Gastroesophageal sphincter (tissue), 4 donors: ENCODE data around the gene TNNC2. TPM values are rescaled to one million over a fixed set of nuclear protein-coding genes. Genes with fewer than 3 reads are reported as not detected.

ENCODE experiments used
- ATAC-seq: fragments of 150-250 bp; one replicate; pipeline ENCODE4 v1.9.1; 2016; ENCODE audit warnings: mild to moderate bottlenecking, moderate library complexity
- H3K27ac ChIP-seq, 4 donors: fragments of 200-600 bp; sonication (generic) in 3 of 4; 1 replicate in 3 of 4; 2 replicates in 1 of 4; pipeline ENCODE4 v1.5.1; 2016 to 2019
- H3K27me3 ChIP-seq: fragments of 200-600 bp; sonication (generic); one replicate; pipeline ENCODE4 v1.5.1; 2019
- H3K36me3 ChIP-seq, 2 donors: fragments of 200-600 bp; sonication (generic); one replicate each; pipeline ENCODE4 v1.5.1; 2019; ENCODE audit warnings: control low read depth in 1 of 2
- H3K4me1 ChIP-seq, 3 donors: fragments of 200-600 bp; sonication (generic); 1 replicate in 2 of 3; 2 replicates in 1 of 3; pipeline ENCODE4 v1.5.1; 2016 to 2019; ENCODE audit warnings: control low read depth in 2 of 3
- H3K4me3 ChIP-seq, 2 donors: fragments of 200-600 bp; sonication (generic); one replicate each; pipeline ENCODE4 v1.5.1; 2019; ENCODE audit warnings: mild to moderate bottlenecking in 1 of 2, moderate library complexity in 1 of 2
- H3K9me3 ChIP-seq, 3 donors: fragments of 200-600 bp; sonication (generic); one replicate each; pipeline ENCODE4 v1.5.1; 2017 to 2019; ENCODE audit warnings: control low read depth in 2 of 3
- CTCF ChIP-seq, 4 experiments: fragments of 200-600 bp in 2 of 4; fragments of 450-650 bp in 2 of 4; sonication (generic) in 1 of 4; IDR thresholded peaks; one replicate each; pipeline ENCODE4 v1.5.1; 2017 to 2019; ENCODE audit warnings: antibody characterized with exemption in 4 of 4, mild to moderate bottlenecking in 2 of 4, moderate library complexity in 2 of 4
- EP300 ChIP-seq: sonication (generic); formaldehyde crosslinking; IDR thresholded peaks from one replicate; pipeline ENCODE4 v1.6.1; 2017; ENCODE audit warnings: antibody characterized with exemption, mild to moderate bottlenecking
- POLR2A ChIP-seq, 2 donors: fragments of 450-650 bp; IDR thresholded peaks; one replicate each; pipeline ENCODE4 v1.6.1; 2017; ENCODE audit warnings: antibody characterized with exemption in 2 of 2, mild to moderate bottlenecking in 2 of 2, moderate library complexity in 1 of 2
- POLR2AphosphoS5 ChIP-seq: sonication (generic); formaldehyde crosslinking; IDR thresholded peaks from one replicate; pipeline ENCODE4 v1.6.1; 2017; ENCODE audit warnings: antibody characterized with exemption
- WGBS, 2 donors: methylation state at CpG; one replicate each; pipeline ENCODE4 v1.1.5; 2018; ENCODE audit warnings: low coverage in 1 of 2; 5-methylcytosine and 5-hydroxymethylcytosine counted together
- total RNA-seq, 4 donors: library from RNA; depleted of rRNA; stranded (reverse); fragments of >200 nt; gene quantifications; one replicate each; pipeline ENCODE4 v1.1.0, GENCODE V29; 2016

The TNNC2 gene
- total RNA-seq, 4 donors from 2014 or later, result 1.0 to 6.3 (median 1.3) TPM; not detected in 1

GRCh38 chr20:45867819-45868176 is 40.7 kb upstream of the TNNC2 start:
- peak overlapping the region in 2 of 4 donors; percentile 1 to 29 for H3K27ac ChIP-seq
- TF ChIP-seq POLR2AphosphoS5 (no peak), POLR2A (IDR thresholded peaks at IDR 0.05) (no peak), CTCF (IDR thresholded peaks at IDR 0.05) (no peak), EP300 (no peak)

GRCh38 chr20:45867136-45867818 is 40.2 kb upstream of the TNNC2 start:
- 51 to 77% methylated on average over 2 to 6 of the region's 6 CpGs for WGBS, 2 donors
- ATAC-seq, result no peak
- Histone ChIP-seq H3K27ac (peak overlapping the region in 2 of 4 donors; percentile 1 to 29), H3K27me3 (no peaks in the 10 kb centered on the region), H3K36me3 (peaks cover 0 to under 1% of the 10 kb centered on the region in 2 donors), H3K4me3 (no peak overlapping the region), H3K4me1 (peaks cover 0 to 15% (median 0%) of the 10 kb centered on the region in 3 donors), H3K9me3 (no peaks in the 10 kb centered on the region)
- no peak for TF ChIP-seq CTCF (IDR thresholded peaks at IDR 0.05)
- no peak for TF ChIP-seq POLR2A (IDR thresholded peaks at IDR 0.05)
- TF ChIP-seq EP300, result no peak
- no peak for TF ChIP-seq POLR2AphosphoS5

More at GRCh38 chr20:45867819-45868176, 40.7 kb upstream of the TNNC2 start:
- Histone ChIP-seq H3K36me3 (peaks cover 0 to 6% of the 10 kb centered on the region in 2 donors), H3K27me3 (no peaks in the 10 kb centered on the region), H3K4me3 (no peak overlapping the region), H3K4me1 (peaks cover 0 to 15% (median 0%) of the 10 kb centered on the region in 3 donors), H3K9me3 (no peaks in the 10 kb centered on the region)
- ATAC-seq, result no peak

- Histone ChIP-seq H3K4me3 (no peak overlapping the region), H3K4me1 (peaks cover 0 to 15% (median 0%) of the 10 kb centered on the region in 3 donors), H3K36me3 (no peaks in the 10 kb centered on the region), H3K27me3 (no peaks in the 10 kb centered on the region), H3K9me3 (no peaks in the 10 kb centered on the region), H3K27ac (no peak overlapping the region)
- TF ChIP-seq POLR2AphosphoS5 (no peak), POLR2A (IDR thresholded peaks at IDR 0.05) (no peak), EP300 (no peak), CTCF (IDR thresholded peaks at IDR 0.05) (no peak)
- WGBS, 2 donors, result 96 to 100% methylated on average over 4 of the region's 5 CpGs
- ATAC-seq, result no peak
These were observed 39.3 kb upstream of the TNNC2 start for GRCh38 chr20:45866454-45866853.

GRCh38 chr20:45863543-45864470 is 36.7 kb upstream of the TNNC2 start:
- Histone ChIP-seq H3K27ac (no peak overlapping the region), H3K4me1 (peaks cover 0 to 15% (median 0%) of the 10 kb centered on the region in 3 donors), H3K9me3 (no peaks in the 10 kb centered on the region), H3K27me3 (no peaks in the 10 kb centered on the region), H3K36me3 (no peaks in the 10 kb centered on the region), H3K4me3 (no peak overlapping the region)
- TF ChIP-seq POLR2AphosphoS5 (no peak), POLR2A (IDR thresholded peaks at IDR 0.05) (no peak), EP300 (no peak), CTCF (IDR thresholded peaks at IDR 0.05) (no peak)
- WGBS, 2 donors, result 81 to 90% methylated on average over 6 to 7 of the region's 7 CpGs
- no peak for ATAC-seq
